ENCODE data around the gene FGGY. TPM values are rescaled to one million over a fixed set of nuclear protein-coding genes. Genes with fewer than 3 reads are reported as not detected.
"Not testable (repeated sequence)": the region's sequence is repeated elsewhere in the genome, so short reads cannot be mapped to it uniquely, and the experiment has no call there.

FGGY gene
- total RNA-seq, 4 donors from 2014 or later = 12.4 to 17.5 (median 16.1) TPM

- Histone ChIP-seq H3K27ac (no peak overlapping the region), H3K4me1 (no peaks in the 10 kb centered on the region), H3K4me3 (no peak overlapping the region), H3K27me3 (no peaks in the 10 kb centered on the region), H3K9me3 (no peaks in the 10 kb centered on the region), H3K36me3 (no peaks in the 10 kb centered on the region)
- TF ChIP-seq EP300 (IDR thresholded peaks at IDR 0.05) (no peak), POLR2AphosphoS5 (IDR thresholded peaks at IDR 0.05) (no peak), POLR2A (IDR thresholded peaks at IDR 0.05) (no peak)
- TF ChIP-seq, protein P1, sequence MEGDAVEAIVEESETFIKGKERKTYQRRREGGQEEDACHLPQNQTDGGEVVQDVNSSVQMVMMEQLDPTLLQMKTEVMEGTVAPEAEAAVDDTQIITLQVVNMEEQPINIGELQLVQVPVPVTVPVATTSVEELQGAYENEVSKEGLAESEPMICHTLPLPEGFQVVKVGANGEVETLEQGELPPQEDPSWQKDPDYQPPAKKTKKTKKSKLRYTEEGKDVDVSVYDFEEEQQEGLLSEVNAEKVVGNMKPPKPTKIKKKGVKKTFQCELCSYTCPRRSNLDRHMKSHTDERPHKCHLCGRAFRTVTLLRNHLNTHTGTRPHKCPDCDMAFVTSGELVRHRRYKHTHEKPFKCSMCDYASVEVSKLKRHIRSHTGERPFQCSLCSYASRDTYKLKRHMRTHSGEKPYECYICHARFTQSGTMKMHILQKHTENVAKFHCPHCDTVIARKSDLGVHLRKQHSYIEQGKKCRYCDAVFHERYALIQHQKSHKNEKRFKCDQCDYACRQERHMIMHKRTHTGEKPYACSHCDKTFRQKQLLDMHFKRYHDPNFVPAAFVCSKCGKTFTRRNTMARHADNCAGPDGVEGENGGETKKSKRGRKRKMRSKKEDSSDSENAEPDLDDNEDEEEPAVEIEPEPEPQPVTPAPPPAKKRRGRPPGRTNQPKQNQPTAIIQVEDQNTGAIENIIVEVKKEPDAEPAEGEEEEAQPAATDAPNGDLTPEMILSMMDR (IDR thresholded peaks at IDR 0.05) = no peak
- 79% methylated on average over 3 of the region's 3 CpGs for WGBS
- DNase-seq (ENCODE audit: low spot score in 2 of 2) = no peak
Observed at GRCh38 chr1:59528471-59528870, 231.6 kb downstream of the FGGY start.

DNA sequence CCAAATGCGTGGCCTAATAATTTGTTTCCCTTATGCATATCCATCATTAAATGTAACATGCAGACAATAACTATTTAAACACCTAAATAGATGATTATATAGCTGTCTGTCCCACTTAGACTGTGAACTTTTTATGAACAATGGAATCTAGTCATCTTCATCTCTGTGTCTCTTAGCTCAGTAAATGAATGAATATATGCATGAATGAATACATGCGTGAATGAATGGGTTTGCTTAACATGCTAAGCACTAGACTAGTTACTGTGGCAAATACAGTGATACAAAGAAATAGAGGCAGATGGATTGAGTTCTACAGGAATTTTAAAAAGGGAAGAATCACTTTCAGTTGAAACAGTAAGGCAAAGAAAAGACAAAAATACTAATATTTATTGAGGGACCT, 232.0 kb downstream of the FGGY start:
- Histone ChIP-seq H3K4me1 (no peaks in the 10 kb centered on the region), H3K9me3 (no peaks in the 10 kb centered on the region), H3K36me3 (no peaks in the 10 kb centered on the region), H3K27me3 (no peaks in the 10 kb centered on the region), H3K27ac (no peak overlapping the region), H3K4me3 (no peak overlapping the region)
- 95% methylated on average over 2 of the region's 2 CpGs for WGBS
- DNase-seq (ENCODE audit: low spot score in 2 of 2) = no peak
- no peak for TF ChIP-seq EP300 (IDR thresholded peaks at IDR 0.05)
- no peak for TF ChIP-seq POLR2A (IDR thresholded peaks at IDR 0.05)
- TF ChIP-seq POLR2AphosphoS5 (IDR thresholded peaks at IDR 0.05) = no peak
- TF ChIP-seq, protein P1 (IDR thresholded peaks at IDR 0.05) = no peak

- Histone ChIP-seq H3K36me3 (no peaks in the 10 kb centered on the region), H3K27me3 (no peaks in the 10 kb centered on the region), H3K4me3 (no peak overlapping the region), H3K4me1 (no peaks in the 10 kb centered on the region), H3K27ac (no peak overlapping the region), H3K9me3 (no peaks in the 10 kb centered on the region)
- 94% methylated on average over 3 of the region's 3 CpGs for WGBS
- TF ChIP-seq EP300 (IDR thresholded peaks at IDR 0.05) = no peak
- no peak for TF ChIP-seq POLR2AphosphoS5 (IDR thresholded peaks at IDR 0.05)
- TF ChIP-seq, protein P1 (IDR thresholded peaks at IDR 0.05) = no peak
- TF ChIP-seq POLR2A (IDR thresholded peaks at IDR 0.05) = no peak
- no peak for DNase-seq (ENCODE audit: low spot score in 2 of 2)
Observed at GRCh38 chr1:59530119-59530518, 233.2 kb downstream of the FGGY start.

GRCh38 chr1:59532102-59532501, 235.2 kb downstream of the FGGY start:
- Histone ChIP-seq H3K27me3 (no peaks in the 10 kb centered on the region), H3K27ac (no peak overlapping the region), H3K4me1 (no peaks in the 10 kb centered on the region), H3K9me3 (no peaks in the 10 kb centered on the region), H3K36me3 (no peaks in the 10 kb centered on the region), H3K4me3 (no peak overlapping the region)
- DNase-seq (ENCODE audit: low spot score in 2 of 2) = no peak
- TF ChIP-seq EP300 (IDR thresholded peaks at IDR 0.05) = no peak
- TF ChIP-seq POLR2A (IDR thresholded peaks at IDR 0.05) = no peak
- TF ChIP-seq POLR2AphosphoS5 (IDR thresholded peaks at IDR 0.05) = no peak

DNA sequence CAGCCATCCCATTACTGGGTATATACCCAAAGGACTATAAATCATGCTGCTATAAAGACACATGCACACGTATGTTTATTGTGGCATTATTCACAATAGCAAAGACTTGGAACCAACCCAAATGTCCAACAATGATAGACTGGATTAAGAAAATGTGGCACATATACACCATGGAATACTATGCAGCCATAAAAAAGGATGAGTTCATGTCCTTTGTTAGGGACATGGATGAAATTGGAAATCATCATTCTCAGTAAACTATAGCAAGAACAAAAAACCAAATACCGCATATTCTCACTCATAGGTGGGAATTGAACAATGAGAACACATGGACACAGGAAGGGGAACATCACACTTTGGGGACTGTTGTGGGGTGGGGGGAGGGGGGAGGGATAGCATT, 241.6 kb downstream of the FGGY start:
- not testable (repeated sequence) for DNase-seq (ENCODE audit: low spot score in 2 of 2); H3K27me3 ChIP-seq; H3K9me3 ChIP-seq; H3K36me3 ChIP-seq; H3K4me3 ChIP-seq; H3K4me1 ChIP-seq; H3K27ac ChIP-seq
- 92% methylated on average over 1 of the region's 2 CpGs for WGBS

DNA sequence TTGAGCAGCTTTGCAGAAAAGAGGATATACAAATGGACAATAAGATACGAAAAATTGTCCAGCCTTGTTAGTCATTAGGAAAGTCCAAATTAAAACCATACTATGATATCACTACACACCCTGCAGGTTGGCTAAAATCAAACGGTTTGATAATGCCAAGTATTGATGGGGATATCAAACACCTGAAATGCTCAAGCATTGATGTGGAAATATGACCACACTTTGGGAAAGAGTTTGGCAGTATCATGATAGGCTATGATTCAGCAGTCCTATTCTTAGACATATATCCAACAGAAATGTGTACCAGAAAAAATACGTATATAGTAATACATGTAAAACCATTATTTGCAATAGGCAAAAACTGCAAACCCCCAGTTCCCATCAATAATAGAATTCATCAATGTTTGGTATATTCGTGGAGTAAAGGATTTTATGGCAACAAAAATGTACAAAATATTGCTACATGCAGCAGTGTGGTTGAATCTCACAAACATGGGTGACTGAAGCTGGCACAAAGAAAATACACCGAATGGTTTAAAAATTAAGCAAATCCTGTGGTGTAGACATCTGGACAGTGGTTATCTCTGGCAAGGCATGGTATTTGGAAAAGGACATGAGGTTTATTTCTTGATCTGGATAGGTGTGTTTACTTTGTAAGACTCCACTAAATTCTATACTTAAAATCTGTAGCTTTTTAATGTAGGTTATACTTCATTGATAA, 243.2 kb downstream of the FGGY start:
- no peak overlapping the region for H3K27ac ChIP-seq
- 77% methylated on average over 5 of the region's 5 CpGs for WGBS
- TF ChIP-seq POLR2A (IDR thresholded peaks at IDR 0.05) (no peak), EP300 (IDR thresholded peaks at IDR 0.05) (no peak), POLR2AphosphoS5 (IDR thresholded peaks at IDR 0.05) (no peak)
- TF ChIP-seq, protein P1 (IDR thresholded peaks at IDR 0.05) = no peak

More for the DNA sequence above, 243.2 kb downstream of the FGGY start:
- DNase-seq (ENCODE audit: low spot score in 2 of 2) = no peak
- no peaks in the 10 kb centered on the region for H3K36me3 ChIP-seq
- H3K4me3 ChIP-seq = no peak overlapping the region
- H3K4me1 ChIP-seq = no peaks in the 10 kb centered on the region
- H3K9me3 ChIP-seq = no peaks in the 10 kb centered on the region
- no peaks in the 10 kb centered on the region for H3K27me3 ChIP-seq
